HG03432 (cell line): Measurements from ENCODE around the gene SCAMP2.

Experiments used
- ATAC-seq: cut with Tn5 transposase; IDR thresholded peaks from one replicate; pipeline ENCODE4 v1.9.1; 2021; ENCODE audit warnings: mild to moderate bottlenecking, moderate library complexity; ENCODE audit not compliant: unreplicated experiment

Gene SCAMP2

GRCh38 chr15:74863239-74864056, 9.7 kb downstream of the SCAMP2 start:
- no peak for ATAC-seq

GRCh38 chr15:74858369-74858740, 14.8 kb downstream of the SCAMP2 start:
- no peak for ATAC-seq

- ATAC-seq, result peak; percentile 14
These were observed 15.3 kb downstream of the SCAMP2 start for GRCh38 chr15:74857671-74858368.

GRCh38 chr15:74857082-74857655, 16.0 kb downstream of the SCAMP2 start:
- ATAC-seq, result peak; percentile 76

GRCh38 chr15:74856537-74856936, 16.6 kb downstream of the SCAMP2 start:
- no peak for ATAC-seq

- ATAC-seq, result no peak
These were observed 17.3 kb downstream of the SCAMP2 start for GRCh38 chr15:74855857-74856256.

- ATAC-seq, result no peak
These were observed 18.6 kb downstream of the SCAMP2 start for GRCh38 chr15:74854453-74855022.

GRCh38 chr15:74851960-74852359, 21.2 kb downstream of the SCAMP2 start:
- ATAC-seq, result no peak

GRCh38 chr15:74850393-74850792, 22.8 kb downstream of the SCAMP2 start:
- ATAC-seq, result no peak

- ATAC-seq, result no peak
These were observed 25.7 kb downstream of the SCAMP2 start for GRCh38 chr15:74847432-74847831.

GRCh38 chr15:74845581-74845980, 27.6 kb downstream of the SCAMP2 start:
- ATAC-seq, result no peak

- ATAC-seq, result no peak
These were observed 28.0 kb downstream of the SCAMP2 start for GRCh38 chr15:74845208-74845568.

- no peak for ATAC-seq
These were observed 28.6 kb downstream of the SCAMP2 start for GRCh38 chr15:74844319-74845207.

- ATAC-seq, result no peak
These were observed 29.3 kb downstream of the SCAMP2 start for GRCh38 chr15:74843891-74844299.

GRCh38 chr15:74843445-74843828, 29.7 kb downstream of the SCAMP2 start:
- no peak for ATAC-seq

GRCh38 chr15:74842581-74843444, 30.4 kb downstream of the SCAMP2 start, which contains the start of gene ULK3:
Gene ULK3 (minus strand): TSS chr15:74843156. CDS start chr15:74843105, 51 bp downstream.
- ATAC-seq, result peak; percentile 82

GRCh38 chr15:74841891-74842373, 31.2 kb downstream of the SCAMP2 start:
- ATAC-seq, result no peak

- no peak for ATAC-seq
These were observed 32.1 kb downstream of the SCAMP2 start for GRCh38 chr15:74840851-74841775.
